GM18508 (cell line): Measurements from ENCODE around the gene KIF2C.
"Not testable (repeated sequence)": the region's sequence is repeated elsewhere in the genome, so short reads cannot be mapped to it uniquely, and the experiment has no call there.

Source experiments
- ATAC-seq: cut with Tn5 transposase; IDR thresholded peaks from one replicate; pipeline ENCODE4 v1.9.1; 2021; ENCODE audit warnings: moderate number of reproducible peaks; ENCODE audit not compliant: insufficient read depth, unreplicated experiment

KIF2C gene

GRCh38 chr1:44739307-44740178 is at the start of gene KIF2C:
TSS of gene KIF2C (plus strand) at chr1:44739837. CDS start at chr1:44739933, 96 bp downstream.
- ATAC-seq, result peak; percentile 69

GRCh38 chr1:44693159-44693558 is 46.5 kb upstream of the KIF2C start:
- ATAC-seq, result no peak

GRCh38 chr1:44693900-44694299 is 45.7 kb upstream of the KIF2C start:
- no peak for ATAC-seq

GRCh38 chr1:44694863-44695478 is 44.7 kb upstream of the KIF2C start:
- no peak for ATAC-seq

GRCh38 chr1:44695671-44696070 is 44.0 kb upstream of the KIF2C start:
- ATAC-seq, result no peak

- no peak for ATAC-seq
Observed at GRCh38 chr1:44696101-44696500, 43.5 kb upstream of the KIF2C start.

- ATAC-seq, result no peak
Observed at GRCh38 chr1:44696789-44697345, 42.8 kb upstream of the KIF2C start.

GRCh38 chr1:44698138-44698537 is 41.5 kb upstream of the KIF2C start:
- no peak for ATAC-seq

- ATAC-seq, result not testable (repeated sequence)
Observed at GRCh38 chr1:44699375-44699774, 40.3 kb upstream of the KIF2C start.

- ATAC-seq, result no peak
Observed at GRCh38 chr1:44700573-44700972, 39.1 kb upstream of the KIF2C start.

GRCh38 chr1:44701141-44701573 is 38.5 kb upstream of the KIF2C start:
- ATAC-seq, result no peak

- ATAC-seq, result no peak
Observed at GRCh38 chr1:44705470-44705869, 34.2 kb upstream of the KIF2C start.

- no peak for ATAC-seq
Observed at GRCh38 chr1:44705938-44706337, 33.7 kb upstream of the KIF2C start.

GRCh38 chr1:44707112-44707881 is 32.3 kb upstream of the KIF2C start:
- ATAC-seq, result no peak

- no peak for ATAC-seq
Observed at GRCh38 chr1:44707959-44708831, 31.4 kb upstream of the KIF2C start.

- no peak for ATAC-seq
Observed at GRCh38 chr1:44713321-44713781, 26.3 kb upstream of the KIF2C start.

- ATAC-seq, result no peak
Observed at GRCh38 chr1:44714532-44714931, 25.1 kb upstream of the KIF2C start.

GRCh38 chr1:44714944-44715571 is 24.6 kb upstream of the KIF2C start:
- ATAC-seq, result no peak

- no peak for ATAC-seq
Observed at GRCh38 chr1:44717156-44717555, 22.5 kb upstream of the KIF2C start.
